ENCODE results near the gene USP12.
"Not testable (repeated sequence)": the region's sequence is repeated elsewhere in the genome, so short reads cannot be mapped to it uniquely, and the experiment has no call there.

The USP12 gene

GRCh38 chr13:27149702-27150101 is 21.9 kb downstream of the USP12 start:
- DNase-seq (ENCODE audit: low read depth), result no peak

GRCh38 chr13:27148900-27149299 is 22.7 kb downstream of the USP12 start:
- no peak for DNase-seq (ENCODE audit: low read depth)

GRCh38 chr13:27147530-27148170 is 24.0 kb downstream of the USP12 start:
- DNase-seq (ENCODE audit: low read depth), result no peak

GRCh38 chr13:27141746-27142145 is 29.9 kb downstream of the USP12 start:
- DNase-seq (ENCODE audit: low read depth), result no peak

GRCh38 chr13:27141159-27141558 is 30.5 kb downstream of the USP12 start:
- not testable (repeated sequence) for DNase-seq (ENCODE audit: low read depth)

GRCh38 chr13:27140060-27140459 is 31.6 kb downstream of the USP12 start:
- no peak for DNase-seq (ENCODE audit: low read depth)

- no peak for DNase-seq (ENCODE audit: low read depth)
Measured at GRCh38 chr13:27139565-27139964, 32.0 kb downstream of the USP12 start.

- DNase-seq (ENCODE audit: low read depth), result no peak
Measured at GRCh38 chr13:27138457-27139093, 33.0 kb downstream of the USP12 start.

- no peak for DNase-seq (ENCODE audit: low read depth)
Measured at GRCh38 chr13:27137759-27138158, 33.9 kb downstream of the USP12 start.

- DNase-seq (ENCODE audit: low read depth), result no peak
Measured at GRCh38 chr13:27135023-27135422, 36.6 kb downstream of the USP12 start.

- DNase-seq (ENCODE audit: low read depth), result no peak
Measured at GRCh38 chr13:27133889-27134288, 37.7 kb downstream of the USP12 start.

GRCh38 chr13:27132538-27132937 is 39.1 kb downstream of the USP12 start:
- no peak for DNase-seq (ENCODE audit: low read depth)

GRCh38 chr13:27131906-27132305 is 39.7 kb downstream of the USP12 start:
- DNase-seq (ENCODE audit: low read depth), result no peak

- no peak for DNase-seq (ENCODE audit: low read depth)
Measured at GRCh38 chr13:27130979-27131623, 40.5 kb downstream of the USP12 start.

- DNase-seq (ENCODE audit: low read depth), result no peak
Measured at GRCh38 chr13:27130223-27130978, 41.2 kb downstream of the USP12 start.

- DNase-seq (ENCODE audit: low read depth), result no peak
Measured at GRCh38 chr13:27128825-27129627, 42.6 kb downstream of the USP12 start.

- no peak for DNase-seq (ENCODE audit: low read depth)
Measured at GRCh38 chr13:27126859-27127258, 44.8 kb downstream of the USP12 start.

- no peak for DNase-seq (ENCODE audit: low read depth)
Measured at GRCh38 chr13:27125357-27126282, 46.0 kb downstream of the USP12 start.

- no peak for DNase-seq (ENCODE audit: low read depth)
Measured at GRCh38 chr13:27124571-27124970, 47.0 kb downstream of the USP12 start.

- DNase-seq (ENCODE audit: low read depth), result not testable (repeated sequence)
Measured at GRCh38 chr13:27123445-27123844, 48.2 kb downstream of the USP12 start.

GRCh38 chr13:27122036-27122435 is 49.6 kb downstream of the USP12 start:
- DNase-seq (ENCODE audit: low read depth), result no peak
